HG02970 (cell line): ENCODE measurements around the gene TMEM52.
"Not testable (repeated sequence)": the region's sequence is repeated elsewhere in the genome, so short reads cannot be mapped to it uniquely, and the experiment has no call there.

ENCODE experiments used
- ATAC-seq: cut with Tn5 transposase; IDR thresholded peaks from one replicate; pipeline ENCODE4 v1.9.1; 2021; ENCODE audit warnings: mild to moderate bottlenecking, moderate library complexity, moderate number of reproducible peaks; ENCODE audit not compliant: unreplicated experiment, low FRiP score

The TMEM52 gene

DNA sequence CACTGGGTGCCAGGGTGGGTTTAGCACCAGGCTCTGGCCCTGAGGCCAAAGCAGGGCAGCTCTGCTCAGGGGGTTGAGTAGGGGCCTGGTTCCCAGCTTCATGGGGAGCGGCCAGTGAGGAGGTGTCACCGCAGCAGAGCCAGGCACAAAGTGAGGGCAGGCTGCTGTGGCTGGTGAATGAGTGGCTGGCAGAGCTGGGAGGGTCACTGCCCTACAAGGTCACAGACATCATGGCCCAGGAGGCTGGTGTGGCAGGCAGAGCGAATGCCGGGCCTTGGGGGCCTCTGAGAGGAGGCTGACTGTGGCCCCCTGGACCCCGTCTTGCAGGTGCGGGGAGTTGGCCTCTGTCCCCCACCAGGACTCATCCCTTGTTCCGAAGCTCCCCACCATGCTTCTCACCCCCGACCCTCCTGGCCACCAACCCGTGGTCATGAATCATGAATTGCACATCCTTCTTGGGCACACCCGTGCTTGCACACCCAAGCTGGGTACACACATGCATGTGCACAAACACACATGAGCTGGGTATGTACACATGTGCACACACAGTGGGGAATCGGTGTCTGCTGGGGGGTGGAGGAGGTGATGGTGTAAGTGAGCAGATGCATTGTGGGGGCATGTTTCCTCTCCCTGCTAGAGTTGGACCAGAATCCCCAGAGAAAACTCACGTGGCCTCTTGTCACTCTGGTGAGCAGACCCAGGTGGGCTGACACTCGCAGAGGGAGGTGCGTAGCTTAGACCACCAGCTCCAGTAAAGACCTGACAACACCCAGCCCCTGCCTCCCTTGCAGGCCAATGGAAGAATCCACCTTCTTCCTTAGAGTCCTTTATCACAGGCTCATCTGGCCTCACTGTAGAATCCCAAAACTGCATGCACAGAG is 23.4 kb downstream of the TMEM52 start:
- ATAC-seq, result no peak

DNA sequence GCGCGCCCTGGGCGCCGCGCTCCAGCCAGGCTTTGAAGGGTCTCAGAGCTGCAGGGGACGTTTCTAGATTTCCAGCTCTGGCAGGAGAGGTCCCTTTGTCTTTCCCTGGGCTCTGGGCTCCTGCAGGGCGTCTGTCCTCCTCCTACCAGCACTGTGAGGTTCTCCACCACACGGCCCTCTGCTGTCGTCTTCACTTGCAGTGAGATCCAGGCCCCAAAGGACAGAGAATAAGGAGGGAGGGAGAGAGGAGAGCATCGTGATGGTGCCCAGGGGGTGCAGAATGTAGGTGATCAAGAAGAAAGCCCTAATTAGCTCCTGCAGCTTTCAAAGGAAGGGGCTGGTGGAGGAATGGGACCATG is 24.0 kb downstream of the TMEM52 start:
- ATAC-seq, result no peak

DNA sequence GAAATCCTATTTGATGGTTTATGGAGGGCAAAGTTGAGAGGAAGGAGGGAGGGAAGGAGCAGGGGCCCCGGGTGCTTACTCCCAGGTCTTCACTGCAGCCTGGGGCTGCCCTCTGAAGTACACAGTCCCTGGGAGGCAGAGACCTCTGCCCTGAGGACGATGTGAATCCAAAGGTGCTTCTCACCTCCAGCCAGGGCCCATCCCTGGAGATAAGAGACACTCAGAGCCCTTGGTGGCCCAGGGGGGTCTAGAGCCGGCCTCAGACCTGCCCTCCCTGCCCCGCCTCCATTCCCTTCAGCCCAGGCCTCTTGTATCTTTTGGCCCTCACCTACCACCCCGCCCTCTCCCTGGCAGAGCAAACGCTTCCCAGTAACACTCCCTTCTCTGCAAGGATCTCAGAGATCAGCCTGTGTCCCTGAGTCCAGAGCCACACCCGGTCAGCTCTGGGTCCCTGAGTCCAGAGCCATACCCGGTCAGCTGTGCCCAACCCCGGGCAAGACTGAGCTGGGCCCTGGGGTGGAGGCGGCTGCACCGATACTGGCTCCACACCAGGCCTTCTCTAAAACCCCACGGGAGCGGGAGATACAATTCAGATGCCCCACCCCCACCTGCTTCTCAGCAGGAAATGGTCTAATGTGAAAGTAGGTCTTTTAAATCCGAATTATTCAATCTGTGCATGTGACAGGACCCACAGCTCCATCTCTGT is 24.6 kb downstream of the TMEM52 start:
- no peak for ATAC-seq

GRCh38 chr1:1893997-1894353 is 25.1 kb downstream of the TMEM52 start:
- ATAC-seq, result no peak

DNA sequence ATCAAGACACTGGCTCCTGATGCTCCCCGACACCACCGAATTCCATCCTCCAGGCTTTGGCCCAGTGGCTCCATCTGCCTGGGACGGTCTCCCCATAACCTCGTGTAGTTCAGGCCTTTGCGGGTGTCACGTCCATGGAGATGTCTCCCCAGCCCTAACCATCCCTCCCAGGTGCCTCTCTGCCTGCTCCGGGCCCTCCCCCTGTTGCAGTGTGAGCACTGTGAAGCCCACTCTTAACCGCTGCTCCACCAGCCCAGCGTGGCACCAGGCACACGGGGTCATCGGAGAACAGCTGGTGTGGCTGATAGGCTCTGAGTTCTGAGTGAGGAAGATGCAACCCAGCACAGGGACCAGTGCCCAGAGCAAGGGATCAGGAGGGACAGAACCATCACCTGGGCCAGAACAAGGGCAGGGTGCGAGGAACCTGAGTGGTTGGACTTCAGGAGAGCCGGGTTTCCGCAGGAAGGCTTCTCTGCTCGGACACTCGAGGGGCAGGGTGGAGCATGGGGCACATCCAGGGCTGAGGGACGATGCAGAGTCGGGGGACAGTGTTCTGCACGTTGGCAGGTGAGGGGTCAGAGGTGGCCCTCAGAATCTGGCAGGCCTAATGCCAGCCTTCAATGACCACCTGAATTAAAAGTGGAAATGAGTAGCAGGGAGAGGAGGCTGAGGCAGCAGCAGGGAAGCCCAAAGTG is 25.6 kb downstream of the TMEM52 start:
- no peak for ATAC-seq

- ATAC-seq, result no peak
These were observed 26.3 kb downstream of the TMEM52 start for GRCh38 chr1:1892763-1893120.

- no peak for ATAC-seq
These were observed 26.9 kb downstream of the TMEM52 start for GRCh38 chr1:1892079-1892762.

- no peak for ATAC-seq
These were observed 27.6 kb downstream of the TMEM52 start for GRCh38 chr1:1891349-1892078.

GRCh38 chr1:1890506-1891348 is 28.4 kb downstream of the TMEM52 start, which contains the start of gene GNB1:
GNB1 (minus strand) TSS chr1:1891087; CDS start chr1:1825453, 65,634 bp downstream.
- peak; percentile 81 for ATAC-seq

- peak; percentile 26 for ATAC-seq
These were observed 29.1 kb downstream of the TMEM52 start for GRCh38 chr1:1889847-1890505.

DNA sequence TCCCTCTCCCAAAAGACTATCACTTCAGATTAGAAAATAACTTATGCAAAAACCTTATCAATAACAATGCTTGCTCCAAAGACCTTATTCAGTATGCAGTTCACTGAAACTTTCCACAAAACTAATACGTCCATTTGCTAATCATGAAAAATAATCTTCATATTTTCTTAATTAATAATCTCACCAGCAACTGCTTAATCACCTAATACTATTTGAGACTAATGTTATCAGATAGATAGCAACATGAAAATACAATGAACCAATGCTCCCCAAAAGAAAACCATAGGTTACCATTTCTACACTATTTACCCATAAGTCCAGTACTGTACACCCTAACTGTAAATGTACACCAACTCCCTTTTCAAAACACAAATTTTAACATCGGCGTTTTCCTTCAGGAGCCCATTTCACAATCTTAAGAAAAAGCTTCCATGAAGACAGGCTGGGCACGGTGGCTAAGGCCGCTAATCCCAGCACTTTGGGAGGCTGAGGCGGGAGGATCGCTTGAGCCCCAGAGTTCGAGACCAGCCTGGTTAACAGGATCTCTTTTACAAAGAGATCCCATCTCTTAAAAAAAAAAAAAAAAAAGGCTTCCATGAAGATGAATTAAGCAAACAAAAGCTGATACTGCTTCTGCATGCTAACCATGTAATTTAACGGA is 29.9 kb downstream of the TMEM52 start:
- ATAC-seq, result no peak

GRCh38 chr1:1883890-1884289 is 35.2 kb downstream of the TMEM52 start:
- not testable (repeated sequence) for ATAC-seq

DNA sequence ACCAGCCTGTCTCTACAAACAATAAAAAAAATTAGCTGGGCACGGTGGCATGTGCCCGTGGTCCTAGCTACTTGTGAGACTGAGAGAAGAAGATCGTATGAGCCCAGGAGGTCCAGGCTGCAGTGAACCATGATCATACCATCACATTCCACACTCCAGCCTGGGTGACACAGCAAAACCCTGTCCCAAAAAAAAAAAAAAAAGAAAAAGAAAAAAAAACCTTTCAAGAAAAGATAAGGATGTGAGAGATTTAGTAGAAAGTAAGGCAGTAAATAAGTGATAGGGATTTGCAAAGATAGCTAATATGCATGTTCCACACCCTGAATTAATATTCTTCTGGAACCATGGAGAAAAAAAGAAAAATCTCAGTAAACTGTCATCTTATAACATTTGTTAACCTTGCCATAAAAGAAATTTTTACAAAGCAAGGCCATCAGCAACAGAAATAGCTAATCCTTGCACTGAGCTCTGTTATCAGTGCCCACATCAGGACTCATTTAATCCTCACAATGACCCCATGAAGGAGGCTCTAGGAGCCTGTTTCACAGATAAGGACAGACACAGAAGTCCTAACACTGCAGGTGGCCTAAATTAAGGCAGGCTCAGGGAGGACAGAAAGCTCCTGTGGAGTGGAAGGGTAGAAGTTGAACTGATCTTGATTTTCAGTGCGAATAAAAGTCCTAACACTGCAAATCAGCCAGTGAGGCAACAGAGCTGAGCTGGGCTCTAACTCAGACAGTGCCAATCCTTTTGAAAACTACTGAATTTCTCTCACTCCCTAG is 35.8 kb downstream of the TMEM52 start:
- ATAC-seq, result no peak

DNA sequence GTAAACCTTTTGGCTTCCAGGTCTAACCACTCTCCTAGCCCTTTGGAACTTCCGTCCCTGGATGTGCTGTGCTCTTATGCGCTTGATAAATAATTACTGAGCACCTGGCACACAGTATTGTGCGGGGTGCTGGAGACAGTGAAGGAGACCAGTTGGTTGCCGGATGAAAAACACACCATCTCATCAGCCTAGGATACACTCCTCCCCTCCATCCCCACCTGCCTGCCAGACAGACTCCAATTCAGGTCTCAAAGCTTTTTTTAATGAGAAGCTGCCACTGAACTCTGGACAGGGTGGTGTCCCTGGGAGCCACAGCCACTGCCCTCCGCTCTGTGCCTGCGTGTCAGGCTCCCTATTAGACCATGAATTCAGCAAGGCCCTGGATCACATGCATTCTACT is 37.4 kb downstream of the TMEM52 start:
- no peak for ATAC-seq

DNA sequence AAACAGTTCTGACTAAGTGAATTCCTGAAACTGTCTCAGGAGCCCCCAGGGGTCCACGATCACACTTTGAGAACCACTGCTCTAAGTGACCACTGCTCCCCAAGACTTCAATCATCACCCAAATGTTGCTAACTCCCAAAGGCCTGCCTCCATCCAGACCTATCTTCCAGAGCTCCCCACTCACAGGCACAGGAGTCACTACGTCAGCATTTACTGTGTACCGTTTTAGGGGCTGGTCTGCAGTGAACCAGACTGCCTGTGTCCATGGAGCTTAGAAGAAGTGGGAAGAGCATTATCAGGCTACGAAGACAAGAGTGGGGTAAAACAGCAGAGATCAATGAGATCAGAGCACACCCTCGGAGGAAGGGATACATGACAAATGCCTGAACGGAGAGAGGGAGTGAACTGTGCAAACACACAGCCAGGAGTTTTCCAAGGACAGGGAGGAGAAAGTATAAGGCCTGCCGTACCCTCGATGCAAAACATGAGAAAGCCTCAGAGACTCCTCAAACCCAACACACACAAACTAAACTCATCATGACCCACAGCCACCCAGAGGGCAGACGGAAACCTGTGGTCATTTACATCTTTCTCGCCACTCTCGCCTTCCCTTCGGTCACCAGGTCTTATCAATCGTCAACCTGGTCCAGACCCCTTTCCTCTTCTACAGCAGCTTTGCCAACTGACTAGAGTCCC is 38.3 kb downstream of the TMEM52 start:
- ATAC-seq, result no peak

DNA sequence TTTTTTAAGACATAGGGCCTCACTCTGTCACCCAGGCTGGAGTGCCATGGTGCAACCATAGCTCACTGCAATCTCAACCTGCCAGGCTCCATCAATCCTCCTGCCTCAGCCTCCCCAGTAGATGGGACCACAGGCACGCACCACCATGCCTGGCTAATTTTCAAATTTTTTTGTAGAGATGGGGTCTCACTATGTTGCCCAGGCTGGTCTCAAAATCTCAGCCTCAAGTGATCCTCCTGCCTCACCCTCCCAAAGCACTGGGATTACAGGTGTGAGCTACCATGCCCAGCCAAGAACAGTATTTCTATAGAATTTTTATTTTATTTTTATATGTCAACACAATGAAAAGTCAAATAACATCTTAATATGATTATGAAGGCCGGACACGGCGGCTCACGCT is 39.1 kb downstream of the TMEM52 start:
- ATAC-seq, result no peak
